LoVo (cell line): ENCODE results near the gene B3GALT5.

ENCODE experiments used
- DNase-seq: peaks from one replicate; pipeline ENCODE4 v3.0.0-alpha.2; 2016; ENCODE audit warnings: low spot score

B3GALT5 gene

GRCh38 chr21:39647476-39647875, 34.7 kb downstream of the B3GALT5 start:
- peak; percentile 77 for DNase-seq

GRCh38 chr21:39648879-39649278, 36.1 kb downstream of the B3GALT5 start:
- DNase-seq = no peak

GRCh38 chr21:39649526-39649925, 36.8 kb downstream of the B3GALT5 start:
- DNase-seq = no peak

GRCh38 chr21:39650306-39650705, 37.6 kb downstream of the B3GALT5 start:
- DNase-seq = no peak

- no peak for DNase-seq
Observed at GRCh38 chr21:39650801-39651200, 38.1 kb downstream of the B3GALT5 start.

- no peak for DNase-seq
Observed at GRCh38 chr21:39651206-39651605, 38.5 kb downstream of the B3GALT5 start.

- DNase-seq = no peak
Observed at GRCh38 chr21:39654951-39655350, 42.2 kb downstream of the B3GALT5 start.

GRCh38 chr21:39655589-39655988, 42.8 kb downstream of the B3GALT5 start:
- no peak for DNase-seq

GRCh38 chr21:39656209-39656608, 43.5 kb downstream of the B3GALT5 start:
- DNase-seq = no peak

GRCh38 chr21:39657091-39657689, 44.5 kb downstream of the B3GALT5 start:
- no peak for DNase-seq

GRCh38 chr21:39658066-39658465, 45.3 kb downstream of the B3GALT5 start:
- DNase-seq = no peak

- DNase-seq = no peak
Observed at GRCh38 chr21:39659070-39659815, 46.5 kb downstream of the B3GALT5 start.

GRCh38 chr21:39660191-39660980, 47.6 kb downstream of the B3GALT5 start:
- no peak for DNase-seq

- no peak for DNase-seq
Observed at GRCh38 chr21:39661121-39661520, 48.4 kb downstream of the B3GALT5 start.

- no peak for DNase-seq
Observed at GRCh38 chr21:39661740-39662139, 49.0 kb downstream of the B3GALT5 start.

- no peak for DNase-seq
Observed at GRCh38 chr21:39662411-39662953, 49.7 kb downstream of the B3GALT5 start.

GRCh38 chr21:39663066-39663465, 50.3 kb downstream of the B3GALT5 start:
- DNase-seq = no peak

- no peak for DNase-seq
Observed at GRCh38 chr21:39663742-39664492, 51.2 kb downstream of the B3GALT5 start.

GRCh38 chr21:39664586-39664985, 51.8 kb downstream of the B3GALT5 start:
- DNase-seq = no peak

- no peak for DNase-seq
Observed at GRCh38 chr21:39666026-39666425, 53.3 kb downstream of the B3GALT5 start.

GRCh38 chr21:39666681-39667315, 54.1 kb downstream of the B3GALT5 start:
- DNase-seq = no peak
